ENCODE results near the gene PRDX1.
"Not testable (repeated sequence)": the region's sequence is repeated elsewhere in the genome, so short reads cannot be mapped to it uniquely, and the experiment has no call there.

PRDX1 gene

DNA sequence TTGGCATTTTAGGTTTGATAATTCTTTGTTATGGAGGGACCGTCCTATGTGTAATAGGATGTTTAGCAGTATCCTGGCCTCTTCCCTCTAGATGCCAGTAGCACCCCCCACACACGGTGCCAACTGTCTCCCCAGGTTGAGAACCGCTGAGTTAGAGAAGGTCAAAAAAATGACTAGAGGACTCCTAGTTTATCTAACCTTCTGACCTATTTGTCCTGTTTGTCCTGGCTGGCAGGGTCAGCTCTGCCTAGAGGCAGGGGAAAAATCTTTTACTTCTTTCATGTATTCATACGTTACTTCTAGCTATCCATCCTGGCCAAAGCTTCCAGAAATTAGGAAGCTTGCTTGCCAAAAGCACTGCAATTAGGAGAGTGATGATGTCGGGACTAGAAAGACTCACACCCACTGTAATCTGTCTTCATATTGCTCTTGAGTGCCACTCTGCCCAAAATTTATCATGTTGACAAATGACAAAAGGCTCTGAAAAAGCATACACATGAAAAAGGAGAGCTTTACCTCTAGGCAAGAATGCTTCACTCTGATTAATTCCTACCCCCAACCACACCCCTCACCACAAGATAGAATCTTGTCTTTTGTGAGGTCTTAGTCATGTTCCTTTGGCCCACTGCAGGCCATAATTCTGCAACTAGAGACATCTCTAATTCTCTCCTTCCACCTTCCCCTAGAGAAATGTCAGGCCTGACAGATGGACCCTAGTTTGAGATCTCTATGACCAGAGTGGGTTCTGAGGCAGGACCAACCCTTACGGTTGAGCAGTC, 14.5 kb upstream of the PRDX1 start:
- no peak for DNase-seq (ENCODE audit: low read depth)

DNA sequence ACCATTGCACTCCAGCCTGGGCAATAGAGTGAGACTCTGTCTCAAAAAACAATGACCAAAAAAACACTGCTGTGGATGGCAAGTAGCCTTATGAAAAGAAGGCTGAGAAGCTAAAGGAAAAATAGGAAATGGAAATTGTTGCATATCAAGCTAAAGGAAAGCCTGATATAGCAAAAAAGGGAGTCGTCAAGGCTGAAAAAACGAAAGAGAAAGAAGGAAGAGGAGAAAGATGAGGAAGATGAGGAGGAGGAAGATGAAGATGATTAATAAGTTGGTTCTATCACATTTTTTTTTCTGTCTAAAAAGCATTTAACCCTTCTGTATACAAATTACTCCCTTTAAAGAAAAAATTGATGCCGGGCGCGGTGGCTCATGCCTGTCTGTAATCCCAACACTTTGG, 10.2 kb upstream of the PRDX1 start:
- no peak for DNase-seq (ENCODE audit: low read depth)

DNA sequence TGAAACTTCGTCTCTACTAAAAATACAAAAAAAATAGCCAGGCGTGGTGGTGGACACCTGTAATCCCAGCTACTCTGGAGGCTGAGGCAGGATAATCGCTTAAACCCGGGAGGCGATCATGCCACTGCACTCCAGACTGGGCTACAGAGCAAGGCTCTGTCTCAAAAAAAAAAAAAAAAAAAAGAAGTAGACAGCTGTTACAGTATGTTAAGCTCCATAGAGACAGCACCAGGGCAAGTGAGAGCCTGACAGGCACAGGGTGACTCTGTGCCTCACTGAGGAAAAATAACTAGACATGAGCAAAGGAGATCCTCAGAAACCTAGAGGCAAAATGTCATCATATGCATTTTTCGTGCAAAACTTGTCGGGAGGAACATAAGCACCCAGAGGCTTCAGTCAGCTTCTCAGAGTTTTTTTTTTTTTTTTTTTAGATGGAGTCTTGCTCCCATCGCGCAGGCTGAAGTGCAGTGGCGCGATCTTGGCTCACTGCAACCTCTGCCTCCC, 9.0 kb upstream of the PRDX1 start:
- no peak for DNase-seq (ENCODE audit: low read depth)

DNA sequence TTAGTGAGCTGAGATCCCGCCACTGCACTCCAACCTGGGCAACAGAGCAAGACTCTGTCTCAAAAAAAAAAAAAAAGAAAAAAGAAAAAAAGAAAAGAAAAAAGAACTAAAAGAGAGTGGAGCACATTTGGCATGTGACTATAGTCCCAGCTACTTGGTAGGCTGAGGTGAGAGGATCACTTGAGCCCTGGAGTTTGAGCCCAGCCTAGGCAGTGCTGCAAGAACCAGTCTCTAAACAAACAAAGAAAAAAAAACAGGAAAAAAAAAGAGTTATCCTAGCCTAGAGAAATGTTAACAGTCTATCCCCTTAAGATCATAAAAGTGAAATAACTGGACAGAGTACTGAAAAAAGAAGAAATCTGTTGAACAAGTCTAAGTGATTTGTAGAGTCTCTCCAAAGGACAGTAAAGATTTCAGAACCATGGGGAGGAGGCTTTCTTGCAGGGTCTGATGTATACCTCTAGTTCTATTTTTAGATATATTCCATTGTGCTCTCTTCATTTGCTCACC, 4.5 kb upstream of the PRDX1 start:
- DNase-seq (ENCODE audit: low read depth) = no peak

DNA sequence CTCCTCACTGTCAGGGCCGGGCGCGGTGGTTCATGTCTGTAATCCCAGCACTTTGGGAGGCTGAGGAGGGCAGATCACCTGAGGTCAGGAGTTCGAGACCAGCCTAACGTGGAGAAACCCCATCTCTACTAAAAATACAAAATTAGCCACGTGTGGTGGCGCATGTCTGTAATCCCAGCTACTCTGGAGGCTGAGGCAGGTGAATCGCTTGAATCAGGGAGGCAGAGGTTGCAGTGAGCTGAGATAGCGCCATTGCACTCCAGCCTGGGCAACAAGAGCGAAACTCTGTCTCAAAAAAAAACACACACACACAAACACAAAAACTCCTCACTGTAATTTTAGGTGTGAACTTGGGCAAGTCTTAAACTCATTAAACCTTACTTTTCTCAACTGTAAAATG, 2.3 kb upstream of the PRDX1 start:
- not testable (repeated sequence) for DNase-seq (ENCODE audit: low read depth)

DNA sequence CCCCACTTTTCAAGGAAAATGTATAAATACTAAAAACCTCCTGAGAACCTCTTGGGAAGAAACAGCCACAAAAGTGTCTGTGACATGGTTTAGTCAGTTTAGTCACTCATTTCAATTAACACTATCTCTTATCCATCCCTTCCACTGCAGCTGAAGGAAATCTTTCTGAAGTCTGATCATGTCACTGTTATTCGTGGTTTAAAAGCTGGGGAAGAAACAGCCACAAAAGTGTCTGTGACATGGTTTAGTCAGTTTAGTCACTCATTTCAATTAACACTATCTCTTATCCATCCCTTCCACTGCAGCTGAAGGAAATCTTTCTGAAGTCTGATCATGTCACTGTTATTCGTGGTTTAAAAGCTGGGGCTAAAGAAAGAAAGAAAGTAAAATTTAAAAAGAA, 1.8 kb upstream of the PRDX1 start:
- DNase-seq (ENCODE audit: low read depth) = not testable (repeated sequence)

DNA sequence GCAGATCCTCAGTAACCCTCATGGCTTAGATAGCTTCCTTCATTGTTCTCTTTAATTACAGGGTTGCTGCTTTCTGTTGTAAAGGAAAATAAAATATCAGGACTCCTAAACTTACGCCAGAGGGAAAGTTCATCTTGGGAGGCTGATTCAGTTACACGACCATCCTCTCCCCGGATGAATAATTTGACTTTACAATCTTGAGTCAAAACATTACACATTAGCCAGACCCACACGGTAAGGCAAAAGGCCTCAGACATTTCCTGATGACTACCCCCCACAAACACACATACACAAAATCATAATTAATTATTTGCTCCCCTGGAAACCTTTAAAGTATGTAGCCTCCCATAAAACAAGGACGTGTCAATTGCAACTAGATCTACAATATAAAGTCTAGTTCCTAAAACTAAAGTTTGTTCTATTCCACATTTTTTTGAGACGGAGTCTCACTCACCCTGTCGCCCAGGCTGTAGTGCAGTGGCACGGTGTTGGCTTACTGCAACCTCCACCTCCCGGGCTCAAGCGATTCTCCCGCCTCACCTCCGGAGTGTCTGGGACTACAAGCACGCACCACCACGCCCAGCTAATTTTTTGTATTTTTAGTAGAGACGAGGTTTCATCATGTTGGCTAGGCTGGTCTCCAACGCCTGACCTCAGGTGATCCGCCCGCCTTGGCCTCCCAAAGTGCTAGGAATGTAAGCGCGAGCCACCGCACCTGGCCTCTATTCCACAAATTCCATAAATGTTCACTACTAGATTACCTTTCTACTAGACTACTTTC, 830 bp upstream of the PRDX1 start:
- no peak for DNase-seq (ENCODE audit: low read depth)

DNA sequence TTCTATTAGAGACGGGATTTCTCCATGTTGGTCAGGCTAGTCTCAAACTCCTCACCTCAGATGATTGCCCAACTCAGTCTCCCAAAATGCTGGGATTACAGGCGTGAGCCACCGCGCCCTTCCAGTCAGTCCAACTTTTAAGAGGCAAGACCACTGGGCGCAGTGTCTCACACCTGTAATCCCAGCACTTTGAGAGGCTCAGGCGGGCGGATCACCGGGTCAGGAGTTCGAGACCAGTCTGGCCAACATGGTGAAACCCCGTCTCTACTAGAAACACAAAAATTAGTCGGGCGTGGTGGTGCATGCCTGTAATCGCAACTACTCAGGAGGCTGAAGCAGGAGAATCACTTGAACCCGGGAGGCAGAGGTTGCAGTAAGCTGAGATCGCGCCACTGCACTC, 1.9 kb downstream of the PRDX1 start:
- DNase-seq (ENCODE audit: low read depth) = not testable (repeated sequence)

DNA sequence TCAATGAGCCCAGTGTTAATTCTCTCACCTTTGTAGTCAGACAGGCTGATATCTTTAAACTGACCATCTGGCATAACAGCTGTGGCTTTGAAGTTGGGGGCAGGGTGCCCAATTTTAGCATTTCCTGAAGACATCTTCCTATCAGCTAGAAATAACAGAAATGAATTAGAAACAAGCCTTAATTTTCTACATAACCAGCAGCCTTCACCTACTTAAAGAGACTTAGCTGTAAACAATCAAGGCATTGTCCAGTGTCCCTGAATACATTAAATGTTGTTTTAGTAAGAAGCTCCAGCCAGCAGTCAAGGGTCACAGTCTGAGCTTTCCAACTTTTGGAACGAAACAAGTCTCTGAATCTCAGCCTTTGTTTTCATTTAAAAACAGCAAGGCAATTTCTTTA, 2.8 kb downstream of the PRDX1 start:
- DNase-seq (ENCODE audit: low read depth) = no peak

DNA sequence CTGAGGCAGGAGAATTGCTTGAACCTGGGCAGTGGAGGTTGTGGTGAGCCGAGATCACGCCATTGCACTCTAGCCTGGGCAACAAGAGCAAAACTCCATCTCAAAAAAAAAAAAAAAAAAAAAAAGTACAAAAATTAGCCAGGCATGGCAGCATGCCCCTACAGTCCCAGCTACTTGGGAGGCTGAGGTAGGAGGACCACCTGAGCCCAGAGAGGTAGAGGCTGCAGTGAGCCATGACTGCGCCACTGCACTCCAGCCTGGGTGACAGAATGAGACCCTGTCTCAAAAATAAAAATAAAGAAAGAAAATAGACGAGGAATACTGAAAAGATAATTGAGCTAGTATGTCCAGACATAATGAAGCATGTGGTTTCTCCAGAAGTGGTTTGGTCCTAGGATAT, 3.3 kb downstream of the PRDX1 start:
- DNase-seq (ENCODE audit: low read depth) = not testable (repeated sequence)

DNA sequence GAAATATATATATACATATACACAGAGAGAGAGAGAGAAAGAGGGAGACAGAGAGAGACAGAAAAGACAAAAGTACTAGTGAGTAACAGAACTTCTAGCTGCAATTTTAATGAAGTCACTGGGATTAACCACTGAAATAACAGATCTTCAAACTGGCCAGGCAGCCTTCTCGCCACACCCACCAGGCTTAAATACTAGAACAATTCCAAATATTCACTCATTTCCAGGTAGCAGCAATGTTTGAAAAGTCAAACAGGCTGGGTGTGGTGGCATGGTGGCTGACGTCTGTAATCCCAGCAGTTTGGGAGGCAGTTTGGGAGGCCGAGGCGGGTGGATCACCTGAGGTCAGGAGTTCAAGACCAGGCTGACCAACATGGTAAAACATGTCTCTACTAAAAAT, 5.2 kb downstream of the PRDX1 start:
- no peak for DNase-seq (ENCODE audit: low read depth)

DNA sequence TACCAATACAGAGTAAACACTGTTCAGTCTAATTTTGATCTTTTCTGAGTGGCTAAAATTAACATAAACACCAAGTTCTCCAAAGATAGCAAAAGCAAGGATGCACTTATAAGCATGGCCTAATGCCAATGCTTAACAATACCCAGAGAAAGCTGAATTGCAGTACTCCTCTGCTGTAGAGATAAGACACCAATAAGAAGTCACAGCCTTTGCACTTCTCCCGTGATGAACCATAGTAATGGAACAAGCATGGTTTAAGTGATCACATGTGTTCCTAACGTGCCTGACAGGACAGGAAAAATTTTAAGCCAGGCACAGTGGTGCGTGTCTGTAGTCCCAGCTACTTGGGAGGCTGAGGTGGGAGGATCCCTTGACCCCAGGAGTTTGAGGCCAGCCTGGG, 5.6 kb downstream of the PRDX1 start:
- no peak for DNase-seq (ENCODE audit: low read depth)

DNA sequence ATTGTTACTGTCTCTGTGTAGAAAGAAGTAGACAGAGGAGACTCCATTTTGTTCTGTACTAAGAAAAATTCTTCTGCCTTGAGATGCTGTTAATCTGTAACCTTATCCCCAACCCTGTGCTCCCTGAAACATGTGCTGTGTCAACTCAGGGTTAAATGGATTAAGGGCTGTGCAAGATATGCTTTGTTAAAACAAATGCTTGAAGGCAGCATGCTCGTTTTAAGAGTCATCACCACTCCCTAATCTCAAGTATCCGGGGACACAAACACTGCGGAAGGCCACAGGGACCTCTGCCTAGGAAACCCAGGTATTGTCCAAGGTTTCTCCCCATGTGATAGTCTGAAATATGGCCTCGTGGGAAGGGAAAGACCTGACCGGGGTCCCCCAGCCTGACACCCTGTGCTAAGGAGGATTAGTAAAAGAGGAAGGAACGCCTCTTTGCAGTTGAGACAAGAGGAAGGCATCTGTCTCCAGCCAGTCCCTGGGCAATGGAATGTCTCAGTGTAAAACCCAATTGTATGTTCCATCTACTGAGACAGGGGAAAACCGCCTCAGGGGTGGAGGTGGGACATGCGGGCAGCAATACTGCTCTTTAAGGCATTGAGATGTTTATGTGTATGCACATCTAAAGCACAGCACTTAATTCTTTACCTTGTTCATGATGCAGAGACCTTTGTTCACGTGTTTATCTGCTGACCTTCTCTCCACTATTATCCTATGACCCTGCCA, 8.0 kb downstream of the PRDX1 start:
- not testable (repeated sequence) for DNase-seq (ENCODE audit: low read depth)

DNA sequence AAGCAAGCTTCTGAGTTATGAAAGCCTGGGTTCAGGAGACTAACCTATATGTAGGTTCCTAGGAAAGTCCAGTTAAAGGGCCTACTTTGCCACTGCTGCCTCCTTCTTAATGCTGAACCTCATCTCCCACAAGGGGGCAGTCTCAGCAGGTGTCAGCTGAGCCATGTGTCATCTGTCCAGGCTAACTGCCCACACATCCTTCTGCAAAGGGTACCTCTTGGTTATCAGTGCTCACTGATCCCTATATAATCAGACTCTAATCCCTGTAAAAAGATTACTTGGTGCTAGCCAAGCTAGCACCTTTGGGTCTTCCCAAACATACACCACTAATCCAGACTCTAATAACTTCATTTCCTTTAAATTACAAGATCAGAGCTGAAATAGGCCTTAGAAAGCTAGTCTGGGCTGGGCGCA, 9.0 kb downstream of the PRDX1 start:
- DNase-seq (ENCODE audit: low read depth) = no peak

DNA sequence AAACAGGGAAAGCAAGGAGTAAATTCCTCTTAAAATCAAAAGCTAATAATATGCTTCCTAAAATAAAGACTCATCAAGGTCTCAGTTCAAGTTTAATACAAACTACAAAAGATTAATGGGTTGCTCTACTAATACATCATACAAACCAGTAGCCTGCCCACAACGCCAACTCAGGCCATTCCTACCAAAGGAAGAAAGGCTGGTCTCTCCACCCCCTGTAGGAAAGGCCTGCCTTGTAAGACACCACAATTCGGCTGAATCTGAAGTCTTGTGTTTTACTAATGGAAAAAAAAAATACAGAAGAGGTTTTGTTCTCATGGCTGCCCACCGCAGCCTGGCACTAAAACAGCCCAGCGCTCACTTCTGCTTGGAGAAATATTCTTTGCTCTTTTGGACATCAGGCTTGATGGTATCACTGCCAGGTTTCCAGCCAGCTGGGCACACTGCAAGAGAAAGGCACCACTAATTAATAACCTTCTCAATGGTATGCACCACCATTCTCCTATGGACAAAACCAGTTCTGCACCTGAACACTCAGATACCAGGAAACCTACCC, 10.6 kb downstream of the PRDX1 start:
- no peak for DNase-seq (ENCODE audit: low read depth)

DNA sequence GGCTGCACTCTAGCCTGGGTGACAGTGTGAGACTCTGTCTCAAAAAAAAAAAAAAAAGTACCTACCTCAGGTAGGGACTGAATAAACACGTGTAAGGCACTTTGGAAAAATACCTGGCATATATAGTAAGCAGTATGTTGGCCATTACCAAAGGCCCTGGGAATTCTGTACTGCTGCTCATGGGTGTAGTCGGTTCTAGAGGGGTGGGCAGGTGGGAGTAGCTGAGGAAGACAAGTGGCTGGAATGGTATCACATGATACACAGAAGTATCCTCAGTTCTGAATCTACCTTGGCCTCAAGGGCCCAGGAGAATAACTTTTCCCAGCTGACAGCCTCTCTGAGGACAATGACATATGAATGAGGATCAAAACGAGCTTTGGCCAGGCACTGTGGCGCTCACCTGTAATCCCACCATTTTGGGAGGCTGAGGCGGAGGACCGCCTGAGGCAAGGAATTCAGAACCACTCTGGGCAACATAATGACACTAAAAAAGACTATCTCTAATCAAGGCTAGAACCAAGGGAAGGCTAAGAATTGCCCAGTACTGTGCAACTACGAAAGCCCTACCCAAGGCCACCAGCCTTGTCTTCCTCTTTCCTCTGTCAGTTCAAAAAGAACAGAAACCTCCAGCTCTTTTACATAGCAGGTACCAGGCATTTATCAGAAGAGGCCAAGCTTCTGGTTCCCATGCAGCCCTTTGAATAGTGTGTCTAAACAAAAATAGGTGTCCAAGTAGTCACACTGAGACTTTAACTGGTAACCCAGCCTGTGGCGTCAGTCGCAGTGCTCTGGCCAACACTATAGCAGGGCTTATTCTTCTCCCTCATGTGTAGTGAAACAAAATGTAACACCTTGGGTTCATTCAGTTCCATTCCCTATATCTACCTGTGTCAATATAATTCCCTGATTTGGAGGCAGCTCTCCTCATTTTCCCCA, 11.4 kb downstream of the PRDX1 start:
- no peak for DNase-seq (ENCODE audit: low read depth)

DNA sequence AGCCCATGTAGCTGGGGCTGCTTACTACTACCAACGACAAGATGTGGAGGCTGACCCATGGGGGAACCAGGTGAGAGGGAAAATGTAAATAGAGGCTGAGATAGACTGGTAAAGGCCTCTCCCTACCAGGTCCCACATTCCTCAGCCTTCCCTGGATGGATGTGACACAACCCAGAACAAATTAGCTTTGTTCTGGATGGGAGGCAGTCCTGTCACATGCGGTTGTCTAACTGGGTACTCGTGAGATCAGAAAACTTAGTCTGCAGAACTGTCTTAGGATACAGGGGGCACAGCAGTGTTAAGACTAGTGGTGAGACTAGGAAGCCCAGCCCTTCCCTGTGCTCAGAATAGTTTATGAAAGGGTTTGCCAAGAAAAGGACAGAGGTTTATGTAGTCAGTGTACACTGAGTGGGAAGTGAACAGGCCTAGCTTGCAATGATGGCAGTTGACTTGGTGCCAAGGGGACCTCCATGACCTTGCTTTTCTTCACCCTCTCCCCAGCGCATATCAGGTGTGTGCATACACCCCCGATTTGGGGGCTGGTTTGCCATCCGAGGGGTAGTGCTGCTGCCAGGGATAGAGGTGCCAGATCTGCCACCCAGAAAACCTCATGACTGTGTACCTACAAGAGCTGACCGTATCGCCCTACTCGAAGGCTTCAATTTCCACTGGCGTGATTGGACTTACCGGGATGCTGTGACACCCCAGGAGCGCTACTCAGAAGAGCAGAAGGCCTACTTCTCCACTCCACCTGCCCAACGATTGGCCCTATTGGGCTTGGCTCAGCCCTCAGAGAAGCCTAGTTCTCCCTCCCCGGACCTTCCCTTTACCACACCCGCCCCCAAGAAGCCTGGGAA, 13.2 kb downstream of the PRDX1 start:
- no peak for DNase-seq (ENCODE audit: low read depth)

DNA sequence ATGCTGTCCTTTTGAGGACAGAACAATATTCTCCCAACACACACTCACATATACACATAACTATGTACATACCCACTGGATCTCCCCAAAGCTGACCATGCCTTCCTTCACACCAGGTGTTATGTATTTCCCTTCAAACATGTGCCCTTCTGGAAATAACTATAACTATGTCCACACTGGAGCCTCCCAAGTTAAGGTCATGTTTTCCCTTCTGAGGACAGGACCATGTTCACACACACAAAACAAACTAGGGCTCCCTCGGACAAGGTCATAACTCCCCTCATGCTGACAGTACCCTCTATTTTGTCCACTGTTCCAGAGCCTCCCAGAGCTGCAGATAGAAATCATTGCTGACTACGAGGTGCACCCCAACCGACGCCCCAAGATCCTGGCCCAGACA, 13.8 kb downstream of the PRDX1 start:
- DNase-seq (ENCODE audit: low read depth) = no peak

DNA sequence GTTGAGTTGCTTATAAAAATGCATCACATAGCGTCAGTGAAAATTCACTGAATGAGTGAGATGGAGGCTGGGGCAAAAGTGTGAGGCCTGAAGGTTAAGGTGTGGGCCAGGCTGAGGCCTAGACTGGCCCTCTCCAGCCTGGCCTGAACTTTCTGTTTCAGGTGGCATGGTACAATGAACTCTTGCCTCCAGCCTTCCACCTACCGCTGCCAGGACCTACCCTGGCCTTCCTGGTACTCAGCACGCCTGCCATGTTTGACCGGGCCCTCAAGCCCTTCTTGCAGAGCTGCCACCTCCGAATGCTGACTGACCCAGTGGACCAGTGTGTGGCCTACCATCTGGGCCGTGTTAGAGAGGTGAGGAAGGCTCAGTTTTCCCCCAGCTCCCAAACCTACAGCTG, 14.5 kb downstream of the PRDX1 start:
- DNase-seq (ENCODE audit: low read depth) = no peak
